COLO829 (cell line): ENCODE data around the gene PAF1.

Experiments
- DNase-seq: peaks from one replicate; pipeline ENCODE4 v3.0.0; 2012; ENCODE audit warnings: low spot score

PAF1 gene

GRCh38 chr19:39390751-39391437 lies at the start of gene PAF1, which contains the start of gene MED29:
TSS of gene PAF1 (minus strand) at chr19:39391106. CDS start at chr19:39390864, 242 bp downstream.
TSS of gene MED29 (plus strand) at chr19:39391378. CDS start at chr19:39391423, 45 bp downstream.
- DNase-seq: peak; percentile 99

DNA sequence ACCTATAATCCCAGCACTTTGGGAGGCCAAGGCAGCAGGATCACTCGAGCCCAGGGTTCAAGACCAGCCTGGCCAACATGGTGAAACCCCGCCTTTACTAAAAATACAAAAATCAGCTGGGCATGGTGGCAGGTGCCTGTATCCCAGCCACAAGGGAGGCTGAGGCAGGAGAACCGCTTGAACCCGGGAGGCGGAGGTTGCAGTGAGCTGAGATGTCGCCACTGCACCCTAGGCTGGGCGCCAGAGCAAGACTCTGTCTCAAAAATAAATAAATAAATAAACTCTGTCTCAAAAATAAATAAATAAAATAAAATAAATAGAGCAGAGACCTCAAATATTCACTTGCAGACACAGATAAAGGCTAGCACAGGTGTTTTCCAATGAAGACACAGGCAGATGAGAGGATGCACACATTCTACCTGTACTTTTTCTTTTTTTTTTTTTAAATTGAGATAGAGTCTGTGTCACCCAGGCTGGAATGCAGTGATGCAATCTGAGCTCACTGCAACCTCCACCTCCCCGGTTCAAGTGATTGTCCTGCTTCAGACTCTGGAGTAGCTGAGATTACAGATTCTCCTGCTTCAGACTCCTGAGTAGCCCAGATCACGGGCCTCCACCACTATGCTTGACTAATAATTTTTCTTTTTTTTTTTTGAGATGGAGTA lies 47.5 kb upstream of the PAF1 start:
- DNase-seq: no peak

GRCh38 chr19:39436350-39436716 lies 45.4 kb upstream of the PAF1 start:
- DNase-seq: no peak

DNA sequence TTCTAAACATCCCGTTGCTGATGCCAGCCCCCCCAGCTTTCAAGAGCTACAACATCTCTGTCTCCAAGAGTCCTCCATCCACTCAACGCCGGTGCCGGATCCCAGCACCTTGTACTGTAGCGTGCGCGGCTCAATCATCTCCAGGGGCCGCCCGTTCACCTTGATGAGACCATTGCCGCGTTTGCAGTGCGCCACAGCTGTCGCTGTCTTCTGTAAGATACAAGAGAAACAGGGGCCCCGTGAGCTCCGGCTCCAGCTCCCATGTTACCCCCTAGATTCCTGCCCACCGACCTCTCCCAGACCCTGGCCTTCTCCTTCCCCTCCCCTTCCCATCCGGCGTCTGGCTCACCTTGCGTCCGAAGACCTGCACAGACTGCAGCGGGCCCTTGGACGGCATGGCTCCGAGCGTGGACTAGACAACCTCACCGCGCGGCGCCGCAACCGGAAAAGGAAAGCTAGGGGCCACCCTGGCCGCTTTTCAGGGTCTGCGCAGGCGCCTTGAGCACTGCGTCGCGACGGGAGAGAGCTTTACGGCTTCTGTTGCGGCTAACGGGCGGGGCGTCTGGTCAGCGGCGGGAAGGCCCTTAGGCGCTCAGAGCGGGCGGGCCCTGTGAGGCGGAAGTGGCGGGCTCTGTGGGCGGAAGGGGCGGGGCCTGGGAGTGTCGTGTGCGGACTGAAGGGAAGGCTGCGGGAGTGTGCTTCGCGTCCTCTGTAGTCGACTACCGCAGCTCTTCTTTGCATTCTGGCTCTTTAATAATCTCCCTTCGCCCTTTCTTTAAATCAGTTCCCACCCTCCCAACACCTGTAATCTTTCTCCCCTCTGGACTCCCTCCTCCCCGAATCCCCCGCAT lies 44.8 kb upstream of the PAF1 start, which contains the start of gene RPS16:
RPS16 (minus strand) TSS at position 451 of the 851 bp plus-strand sequence; CDS start at position 397, 54 bp downstream.
- DNase-seq: peak; percentile 95

- DNase-seq: no peak
Measured at GRCh38 chr19:39434123-39435076, 43.5 kb upstream of the PAF1 start.

DNA sequence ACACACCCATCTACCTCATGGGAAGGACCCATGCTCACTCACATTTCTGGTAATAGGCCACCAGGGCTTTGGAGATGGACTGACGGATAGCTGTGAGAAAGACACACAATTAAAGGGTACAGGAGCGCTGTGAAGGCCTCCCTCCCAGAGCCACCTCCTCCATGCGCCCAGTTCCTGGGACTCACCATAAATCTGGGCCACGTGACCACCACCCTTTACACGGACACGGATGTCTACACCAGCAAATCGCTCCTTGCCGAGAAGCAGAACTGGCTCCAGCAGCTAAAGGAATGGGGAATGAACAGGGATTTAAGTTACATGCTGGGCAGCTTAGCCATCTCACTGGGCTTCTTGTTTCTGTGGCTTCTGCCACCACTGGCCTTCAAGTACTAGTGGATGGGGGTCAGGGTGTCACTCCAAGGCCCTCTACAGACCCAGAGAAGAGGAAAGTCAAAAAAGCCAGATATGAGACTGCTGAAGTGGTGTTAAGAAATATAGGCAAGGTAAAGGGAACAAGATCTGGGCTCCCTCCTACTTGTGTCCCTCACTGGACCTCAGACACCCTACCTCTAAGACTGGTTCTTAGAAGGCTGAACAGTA lies 42.7 kb upstream of the PAF1 start:
- no peak for DNase-seq

- no peak for DNase-seq
Measured at GRCh38 chr19:39432677-39433025, 41.7 kb upstream of the PAF1 start.

- peak; percentile 96 for DNase-seq
Measured at GRCh38 chr19:39430675-39431593, 40.0 kb upstream of the PAF1 start.

GRCh38 chr19:39428283-39429112 lies 37.6 kb upstream of the PAF1 start:
- DNase-seq: no peak

DNA sequence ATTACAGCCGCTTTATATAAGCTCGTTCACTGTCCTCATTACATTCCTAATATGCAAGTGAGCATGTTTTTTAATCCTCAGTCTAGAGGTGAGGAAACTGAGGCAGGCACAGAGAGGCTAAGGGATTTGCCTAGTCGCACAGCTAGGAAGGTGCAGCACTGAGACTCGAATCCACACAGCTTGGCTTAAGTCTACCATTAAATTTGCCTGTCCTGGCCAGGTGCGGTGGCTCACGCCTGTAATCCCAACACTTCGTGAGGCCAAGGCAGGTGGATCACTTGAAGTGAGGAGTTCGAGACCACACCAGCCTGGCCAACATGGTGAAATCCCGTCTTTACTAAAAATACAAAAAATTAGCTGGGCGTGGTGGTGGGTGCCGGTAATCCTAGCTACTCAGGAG lies 36.8 kb upstream of the PAF1 start:
- DNase-seq: no peak

DNA sequence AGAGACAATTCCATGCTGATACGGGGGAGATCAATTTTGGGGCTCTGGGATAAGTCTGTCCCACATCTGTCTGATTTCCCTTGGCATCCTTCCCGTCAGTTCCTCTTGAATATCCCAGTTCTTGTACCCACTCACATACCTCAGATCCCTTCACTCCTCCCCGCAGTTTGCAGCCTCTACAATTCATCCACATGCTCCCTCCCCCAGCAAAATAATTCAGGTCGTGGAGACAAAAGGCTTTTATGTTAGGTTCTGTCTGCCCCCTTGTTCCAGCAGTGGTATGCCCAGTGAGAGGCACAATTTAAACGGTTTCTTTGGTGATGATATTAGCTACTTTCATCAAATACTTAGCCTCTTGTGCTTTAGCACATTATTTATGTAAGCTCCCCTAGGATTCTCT lies 35.3 kb upstream of the PAF1 start:
- DNase-seq: peak; percentile 84

DNA sequence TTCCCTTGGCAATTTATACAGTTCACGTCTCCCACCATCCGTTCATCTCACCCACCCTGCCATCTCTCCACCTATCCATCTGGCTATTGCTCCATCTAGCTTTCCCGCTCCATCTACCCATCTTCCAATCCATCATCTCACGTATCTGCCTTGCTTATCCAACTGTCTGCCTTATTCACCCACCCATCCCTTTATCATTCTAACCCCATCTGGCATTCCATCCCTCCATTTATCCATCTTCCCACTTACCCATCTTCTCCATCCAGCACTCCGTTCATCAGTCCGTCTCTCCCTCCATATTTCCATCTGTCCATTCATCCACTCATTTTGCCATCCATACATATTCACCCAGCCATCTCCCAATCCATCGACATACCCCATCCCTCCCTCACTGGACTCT lies 34.8 kb upstream of the PAF1 start:
- DNase-seq: no peak

GRCh38 chr19:39424934-39425333 lies 34.0 kb upstream of the PAF1 start:
- DNase-seq: no peak

DNA sequence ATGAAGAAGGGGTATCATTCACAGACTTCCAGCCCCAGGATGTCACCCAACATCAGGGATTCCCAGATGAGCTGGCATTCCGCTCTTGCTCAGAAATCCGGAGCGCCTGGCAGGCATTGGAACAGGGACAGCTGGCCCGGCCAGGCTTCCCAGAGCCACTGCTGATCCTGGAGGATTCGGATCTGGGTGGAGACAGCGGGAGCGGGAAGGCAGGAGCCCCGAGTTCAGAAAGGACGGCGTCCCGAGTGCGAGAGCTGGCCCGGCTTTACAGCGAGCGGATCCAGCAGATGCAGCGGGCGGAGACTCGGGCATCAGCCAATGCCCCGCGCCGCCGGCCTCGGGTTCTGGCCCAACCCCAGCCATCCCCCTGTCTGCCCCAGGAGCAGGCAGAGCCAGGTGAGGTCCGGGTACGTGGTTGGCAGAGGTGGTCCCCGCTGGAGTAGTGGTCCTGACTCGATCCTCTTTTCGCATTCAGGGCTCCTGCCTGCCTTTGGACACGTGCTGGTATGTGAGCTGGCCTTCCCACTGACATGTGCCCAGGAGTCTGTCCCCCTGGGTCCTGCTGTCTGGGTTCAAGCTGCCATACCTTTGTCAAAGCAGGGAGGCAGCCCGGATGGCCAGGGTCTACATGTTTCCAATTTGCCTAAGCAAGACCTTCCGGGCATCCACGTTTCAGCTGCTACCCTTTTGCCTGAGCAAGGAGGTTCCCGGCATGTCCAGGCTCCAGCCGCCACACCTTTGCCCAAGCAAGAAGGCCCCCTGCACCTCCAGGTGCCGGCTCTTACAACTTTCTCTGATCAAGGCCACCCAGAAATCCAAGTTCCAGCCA lies 32.6 kb upstream of the PAF1 start:
- no peak for DNase-seq

DNA sequence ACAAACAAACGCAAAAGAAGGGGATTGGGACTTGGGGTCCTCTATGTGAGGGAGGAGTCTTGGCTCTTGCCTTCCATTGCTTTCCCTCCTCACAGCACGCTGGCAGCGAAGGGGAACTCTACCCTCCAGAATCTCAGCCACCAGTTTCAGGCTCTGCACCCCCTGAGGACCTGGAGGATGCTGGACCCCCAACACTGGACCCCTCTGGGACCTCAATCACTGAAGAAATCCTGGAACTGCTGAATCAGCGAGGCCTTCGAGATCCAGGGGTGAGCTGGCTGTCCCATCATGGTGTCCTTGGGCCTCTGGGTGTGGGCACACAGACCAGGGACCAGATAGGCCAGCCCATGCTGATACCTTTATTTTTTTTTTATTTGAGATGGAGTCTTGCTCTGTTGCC lies 31.1 kb upstream of the PAF1 start:
- no peak for DNase-seq

DNA sequence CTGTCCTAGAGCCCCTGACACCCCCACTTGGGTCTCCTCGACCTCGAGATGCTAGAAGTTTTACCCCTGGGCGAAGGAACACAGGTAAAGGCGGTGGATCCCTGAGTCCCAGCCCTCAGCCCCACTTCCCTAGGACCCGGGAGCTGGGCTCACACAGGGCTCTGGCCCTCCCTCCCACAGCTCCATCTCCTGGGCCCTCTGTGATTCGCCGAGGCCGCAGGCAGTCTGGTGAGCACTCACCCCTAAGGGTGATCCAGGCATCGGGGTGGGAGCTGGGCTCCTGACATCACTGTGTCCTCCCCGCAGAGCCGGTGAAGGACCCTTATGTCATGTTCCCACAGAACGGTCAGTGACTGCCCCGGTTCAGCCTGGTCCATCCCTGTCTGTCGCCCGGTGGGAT lies 29.9 kb upstream of the PAF1 start:
- DNase-seq: no peak

DNA sequence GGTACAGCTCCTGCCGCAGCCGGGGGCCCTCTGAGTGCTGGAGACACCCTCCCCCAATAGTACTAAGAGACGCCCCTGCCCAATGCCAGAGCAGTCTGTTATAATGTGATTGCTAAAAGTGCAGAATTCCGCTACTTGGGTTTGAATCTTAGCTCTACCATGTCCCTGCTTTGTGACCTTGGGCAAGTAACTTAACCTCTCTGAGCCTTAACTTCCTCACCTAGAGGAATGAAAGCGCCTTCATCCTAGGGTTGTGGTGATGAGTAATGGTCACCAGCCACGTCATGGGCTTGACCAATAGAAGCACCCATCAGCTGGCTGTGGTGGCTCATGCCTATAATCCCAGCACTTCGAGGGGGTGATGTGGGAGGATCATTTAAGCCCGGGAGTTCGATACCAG lies 28.1 kb upstream of the PAF1 start:
- no peak for DNase-seq

GRCh38 chr19:39417463-39418181 lies 26.7 kb upstream of the PAF1 start:
- DNase-seq: no peak
